A549 (cell line): ENCODE results near the gene DOK5. TPM values are rescaled to one million over a fixed set of nuclear protein-coding genes. Genes with fewer than 3 reads are reported as not detected.

ENCODE experiments used
- ATAC-seq, 2 experiments: fragments of 200-7000 bp in 1 of 2; fragments of >200 bp in 1 of 2; cut with Nextera tagmentation in 1 of 2; cut with Tn5 transposase in 1 of 2; 3 replicates each; pipeline versions ENCODE4 v1.8.0 to v1.9.1; 2018 to 2020; ENCODE audit warnings: mild to moderate bottlenecking in 1 of 2, moderate library complexity in 1 of 2
- CTCF ChIA-PET: fragments of 300-600 bp; sonication (Branson Sonifier 250); formaldehyde crosslinking; extraction: SDS; loops from one replicate; lab custom pipeline; 2021; ENCODE audit warnings: antibody characterized with exemption, inconsistent platforms; lab: Yijun Ruan, JAX
- POLR2A ChIA-PET: fragments of 350-600 bp; formaldehyde crosslinking; extraction: SDS; loops from one replicate; lab custom pipeline; 2021; ENCODE audit warnings: antibody characterized with exemption, inconsistent platforms; lab: Yijun Ruan, JAX
- DNase-seq, 2 experiments: peaks; one replicate each; pipeline versions ENCODE4 v3.0.0 to v3.0.0-alpha.2; 2011 to 2016; ENCODE audit warnings: low read depth in 1 of 2, low spot score in 1 of 2
- FAIRE-seq: peaks from 2 replicates; lab custom pipeline; 2011; peaks lifted over from hg19 to GRCh38; lab: Jason Lieb, UNC
- H3K27ac ChIP-seq, 2 experiments: fragments of >200 bp; sonication (Bioruptor Twin); formaldehyde crosslinking; 3 replicates each; pipeline ENCODE4 v1.5.1; 2016 to 2017
- H3K4me1 ChIP-seq: fragments of >200 bp; sonication (Bioruptor Twin); formaldehyde crosslinking; 3 replicates; pipeline ENCODE4 v1.6.1; 2016
- H3K4me2 ChIP-seq: fragments of >200 bp; sonication (Bioruptor Twin); formaldehyde crosslinking; 3 replicates; pipeline ENCODE4 v1.6.1; 2016
- H3K4me3 ChIP-seq: fragments of >200 bp; sonication (Bioruptor Twin); formaldehyde crosslinking; 3 replicates; pipeline ENCODE4 v1.5.1; 2016
- H3K9me3 ChIP-seq: fragments of >200 bp; sonication (Bioruptor Twin); formaldehyde crosslinking; 3 replicates; pipeline ENCODE4 v1.6.1; 2016
- EHF ChIP-seq: fragments of 250-450 bp; sonication (Bioruptor Pico); IDR thresholded peaks from 2 replicates; pipeline ENCODE4 v1.5.0; 2020; ENCODE audit warnings: mild to moderate bottlenecking
- FOXS1 ChIP-seq: fragments of 250-450 bp; sonication (Bioruptor Pico); IDR thresholded peaks from 2 replicates; pipeline ENCODE4 v1.5.0; 2020; ENCODE audit warnings: mild to moderate bottlenecking, moderate library complexity
- KDM1A ChIP-seq: fragments of 200-600 bp; sonication (generic); IDR thresholded peaks from 2 replicates; pipeline ENCODE4 v1.6.1; 2016; ENCODE audit warnings: low read depth, mild to moderate bottlenecking
- NFE2L2 ChIP-seq: fragments of 150-350 bp; conservative IDR thresholded peaks from 2 replicates; pipeline ENCODE4 v1.6.1; 2014; ENCODE audit warnings: low read length
- PHF8 ChIP-seq: fragments of 200-600 bp; sonication (generic); IDR thresholded peaks from 2 replicates; pipeline ENCODE4 v1.6.1; 2016; ENCODE audit warnings: low read depth, mild to moderate bottlenecking, antibody characterized with exemption, moderate library complexity, borderline replicate concordance
- POLR2A ChIP-seq: IDR thresholded peaks from 2 replicates; pipeline ENCODE4 v1.6.1; 2012; ENCODE audit warnings: mild to moderate bottlenecking, low read length
- RAD21 ChIP-seq, 2 experiments: fragments of >200 bp in 1 of 2; sonication (Bioruptor Twin) in 1 of 2; formaldehyde crosslinking in 1 of 2; IDR thresholded peaks in 1 of 2; conservative IDR thresholded peaks in 1 of 2; 2 replicates in 1 of 2; 3 replicates in 1 of 2; pipeline ENCODE4 v1.6.1; 2012 to 2018; ENCODE audit warnings: inconsistent platforms in 1 of 2
- RFX5 ChIP-seq: fragments of 450-650 bp; IDR thresholded peaks from 2 replicates; pipeline ENCODE4 v1.7.1; 2014; ENCODE audit warnings: antibody characterized with exemption, mild to moderate bottlenecking, moderate library complexity
- SMC3 ChIP-seq: fragments of >200 bp; sonication (Bioruptor Twin); formaldehyde crosslinking; IDR thresholded peaks from 3 replicates; pipeline ENCODE4 v1.6.1; 2018; ENCODE audit warnings: inconsistent platforms
- ZC3H11A ChIP-seq: fragments of 450-650 bp; IDR thresholded peaks from 2 replicates; pipeline ENCODE4 v1.6.1; 2014; ENCODE audit warnings: antibody characterized with exemption, mild to moderate bottlenecking
- ZFP36 ChIP-seq: fragments of 450-650 bp; IDR thresholded peaks from 2 replicates; pipeline ENCODE4 v1.6.1; 2014; ENCODE audit warnings: borderline replicate concordance; ENCODE audit not compliant: partially characterized antibody
- ZSCAN20 ChIP-seq: fragments of 250-450 bp; sonication (Bioruptor Pico); IDR thresholded peaks from 2 replicates; pipeline ENCODE4 v1.8.0; 2022; ENCODE audit warnings: mild to moderate bottlenecking, moderate library complexity
- WGBS: methylation state at CpG from one replicate; pipeline ENCODE4 v1.1.6; 2017; ENCODE audit errors: missing lambda C conversion rate; 5-methylcytosine and 5-hydroxymethylcytosine counted together
- polyA plus RNA-seq, 4 experiments: library from polyadenylated mRNA; depleted of rRNA in 3 of 4; stranded (reverse); fragments of >200 nt; fragmentation: RNase III in 1 of 4; extraction: RNeasy Plus Mini Kit Qiagen cat#74134 plus additional on column Dnase treatment in 1 of 4; gene quantifications; 2 replicates in 3 of 4; 3 replicates in 1 of 4; pipeline ENCODE4 v1.2.3, GENCODE V29; 2011 to 2017
- TF ChIP-seq, protein P1 (sequence below): fragments of >200 bp; sonication (Bioruptor Twin); formaldehyde crosslinking; IDR thresholded peaks from 3 replicates; pipeline ENCODE4 v1.5.1; 2016

The DOK5 gene
- polyA plus RNA-seq, 2 of the 4 experiments (the other 2 are of a cell fraction), result not detected

DNA sequence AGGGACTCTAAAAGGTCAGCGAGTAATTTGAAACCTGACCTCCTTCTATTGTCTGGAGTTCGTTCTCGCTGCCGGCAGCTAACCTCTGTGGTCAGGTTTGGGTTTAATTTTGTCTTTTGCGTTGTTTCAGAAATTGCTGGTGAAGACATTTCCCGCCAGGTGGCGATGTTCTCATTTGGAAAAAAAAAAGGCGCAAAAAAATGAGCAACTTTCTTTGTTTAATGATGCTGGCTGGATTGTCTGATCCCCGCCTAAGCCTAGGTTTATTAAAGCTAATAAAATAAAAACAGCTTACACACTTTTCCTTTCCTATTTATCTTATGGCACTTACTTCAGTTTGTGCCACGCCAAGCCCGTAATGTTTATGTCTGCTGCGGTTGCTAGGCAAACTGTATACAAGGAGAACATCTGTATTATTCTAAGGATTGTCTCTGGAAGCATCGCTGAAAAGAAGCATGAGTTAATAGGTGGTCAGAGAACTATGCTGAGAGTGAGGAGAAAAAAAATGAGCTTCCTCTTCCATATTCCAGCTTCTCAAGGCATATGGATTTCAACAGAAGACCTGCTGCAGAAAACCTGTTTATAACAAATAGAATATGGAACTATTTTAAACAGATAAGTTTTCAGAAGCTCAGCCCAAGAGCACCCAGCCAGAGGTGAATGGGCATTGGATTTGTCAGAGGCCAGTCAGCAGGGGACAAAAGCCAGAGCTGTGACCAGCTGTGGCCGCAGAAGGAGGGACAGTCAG lies 205.7 kb downstream of the DOK5 start:
- Histone ChIP-seq H3K9me3 (no peaks in the 10 kb centered on the region), H3K4me3 (no peak overlapping the region), H3K27ac (no peak overlapping the region), H3K4me2 (no peak overlapping the region), H3K4me1 (no peaks in the 10 kb centered on the region)
- ChIA-PET POLR2A (no interaction called here), CTCF (interaction anchor here (0.6 to 7.4 kb wide), 41 partner anchors 8 to 1757 kb away, joined by 3 to 34 read pairs (median 3); no protein-coding TSS in a partner anchor)
- DNase-seq, result peak in 1 of 2 experiments; percentile 51
- TF ChIP-seq, protein P1, sequence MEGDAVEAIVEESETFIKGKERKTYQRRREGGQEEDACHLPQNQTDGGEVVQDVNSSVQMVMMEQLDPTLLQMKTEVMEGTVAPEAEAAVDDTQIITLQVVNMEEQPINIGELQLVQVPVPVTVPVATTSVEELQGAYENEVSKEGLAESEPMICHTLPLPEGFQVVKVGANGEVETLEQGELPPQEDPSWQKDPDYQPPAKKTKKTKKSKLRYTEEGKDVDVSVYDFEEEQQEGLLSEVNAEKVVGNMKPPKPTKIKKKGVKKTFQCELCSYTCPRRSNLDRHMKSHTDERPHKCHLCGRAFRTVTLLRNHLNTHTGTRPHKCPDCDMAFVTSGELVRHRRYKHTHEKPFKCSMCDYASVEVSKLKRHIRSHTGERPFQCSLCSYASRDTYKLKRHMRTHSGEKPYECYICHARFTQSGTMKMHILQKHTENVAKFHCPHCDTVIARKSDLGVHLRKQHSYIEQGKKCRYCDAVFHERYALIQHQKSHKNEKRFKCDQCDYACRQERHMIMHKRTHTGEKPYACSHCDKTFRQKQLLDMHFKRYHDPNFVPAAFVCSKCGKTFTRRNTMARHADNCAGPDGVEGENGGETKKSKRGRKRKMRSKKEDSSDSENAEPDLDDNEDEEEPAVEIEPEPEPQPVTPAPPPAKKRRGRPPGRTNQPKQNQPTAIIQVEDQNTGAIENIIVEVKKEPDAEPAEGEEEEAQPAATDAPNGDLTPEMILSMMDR, result peak; percentile 51
- peak; percentile 70 for TF ChIP-seq RAD21 (conservative IDR thresholded peaks at IDR 0.05 in 1 of 2, IDR thresholded peaks at IDR 0.05 in 1 of 2)
- TF ChIP-seq SMC3, result peak; percentile 53
- no peak for TF ChIP-seq ZSCAN20
- whole genome bisulfite sequencing, result 19% methylated on average over 14 of the region's 14 CpGs
- peak in 1 of 2 experiments; percentile 69; a peak in 3 of 6 replicates for ATAC-seq
- FAIRE-seq, result no peak

DNA sequence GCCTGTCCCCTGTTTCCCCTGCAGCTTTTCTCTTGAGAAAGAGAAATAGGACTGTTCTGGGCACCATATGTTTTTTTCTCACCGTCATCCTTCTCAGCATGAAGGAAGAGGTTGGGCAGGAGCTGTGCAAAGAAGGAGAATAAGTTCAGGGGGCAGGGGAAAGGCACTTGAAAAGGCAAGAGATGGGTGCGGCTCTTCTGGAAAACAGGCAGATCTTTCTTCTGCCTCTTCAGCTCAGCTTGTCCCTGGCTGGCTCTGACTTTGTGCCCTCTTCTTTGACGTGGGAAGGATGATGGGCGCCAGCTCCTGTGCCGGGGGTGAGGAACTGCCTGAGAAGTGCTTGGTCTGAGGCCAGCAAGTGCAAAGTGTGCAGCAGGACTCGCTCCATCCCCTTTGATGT lies 206.5 kb downstream of the DOK5 start:
- no peak for DNase-seq
- WGBS, result under 1% methylated on average over 6 of the region's 6 CpGs
- no peak for FAIRE-seq
- no peak for ATAC-seq
- H3K9me3 ChIP-seq, result no peaks in the 10 kb centered on the region
- TF ChIP-seq EHF (no peak), RFX5 (no peak), RAD21 (conservative IDR thresholded peaks at IDR 0.05 in 1 of 2, IDR thresholded peaks at IDR 0.05 in 1 of 2) (no peak), FOXS1 (CRISPR knock-in tag) (no peak)
- no peaks in the 10 kb centered on the region for H3K4me1 ChIP-seq
- no peak overlapping the region for H3K4me3 ChIP-seq
- H3K27ac ChIP-seq, result no peak overlapping the region
- POLR2A ChIA-PET, result no interaction called here
- CTCF ChIA-PET, result interaction anchor here (0.7 to 7.4 kb wide), 17 partner anchors 11 to 1662 kb away, joined by 3 to 34 read pairs (median 5); no protein-coding TSS in a partner anchor
- H3K4me2 ChIP-seq, result no peak overlapping the region

DNA sequence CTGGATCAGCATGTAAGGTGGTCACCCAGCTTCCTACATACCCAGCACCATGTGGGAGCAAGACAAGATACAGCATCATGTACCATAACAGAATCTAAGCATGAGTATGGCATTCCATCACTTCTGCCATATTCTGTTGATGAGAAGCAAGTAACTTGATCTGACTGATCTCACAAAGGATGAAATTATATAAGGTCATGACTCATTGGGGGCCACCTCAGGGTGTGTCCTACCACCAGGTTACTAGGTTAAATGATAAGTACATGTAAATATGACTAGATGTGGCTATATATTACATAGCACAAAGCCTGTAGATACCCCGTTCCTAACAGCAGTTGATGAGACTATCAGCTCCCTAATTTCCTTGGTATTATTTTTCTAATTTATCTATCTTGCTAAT lies 213.1 kb downstream of the DOK5 start:
- TF ChIP-seq RAD21 (conservative IDR thresholded peaks at IDR 0.05 in 1 of 2, IDR thresholded peaks at IDR 0.05 in 1 of 2), result no peak
- no peak for TF ChIP-seq ZC3H11A
- TF ChIP-seq PHF8, result no peak
- no peak for TF ChIP-seq ZFP36
- TF ChIP-seq NFE2L2, result no peak
- Histone ChIP-seq H3K4me1 (no peaks in the 10 kb centered on the region), H3K4me2 (no peak overlapping the region), H3K4me3 (no peak overlapping the region), H3K9me3 (no peaks in the 10 kb centered on the region), H3K27ac (no peak overlapping the region)
- POLR2A ChIA-PET, result no interaction called here
- ATAC-seq, result no peak
- CTCF ChIA-PET, result interaction anchor here (0.6 to 2.1 kb wide), 3 partner anchors 7 to 199 kb away, joined by 3 to 6 read pairs (median 3); no protein-coding TSS in a partner anchor
- WGBS, result 0% methylated on average over 1 of the region's 1 CpG
- no peak for FAIRE-seq
- DNase-seq, result no peak

DNA sequence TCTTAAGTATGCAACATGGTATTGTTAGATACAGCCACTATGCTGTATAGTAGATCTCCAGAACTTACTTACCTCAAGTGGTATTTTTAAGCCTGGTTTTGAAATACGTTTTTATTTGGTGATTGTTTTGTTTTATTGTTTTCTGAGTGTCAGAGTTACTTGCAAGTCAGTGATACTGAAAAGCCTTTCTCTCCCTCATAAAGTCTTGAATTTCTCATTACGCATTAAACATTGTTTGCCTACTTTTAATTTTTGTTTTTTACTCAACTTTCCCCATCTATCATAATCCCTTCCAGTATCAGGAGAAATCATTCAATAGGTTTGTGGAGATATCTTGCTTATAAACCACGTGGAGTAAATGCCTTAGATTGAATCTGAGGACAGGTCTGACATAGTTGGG lies 214.9 kb downstream of the DOK5 start:
- ChIA-PET POLR2A (no interaction called here), CTCF (no interaction called here)
- no peak for TF ChIP-seq PHF8
- TF ChIP-seq POLR2A, result no peak
- no peak for ATAC-seq
- DNase-seq, result no peak
- H3K4me3 ChIP-seq, result no peak overlapping the region
- H3K27ac ChIP-seq, result no peak overlapping the region
- H3K4me2 ChIP-seq, result no peak overlapping the region
- 31% methylated on average over 3 of the region's 3 CpGs for WGBS
- FAIRE-seq, result no peak
- no peaks in the 10 kb centered on the region for H3K9me3 ChIP-seq
- no peaks in the 10 kb centered on the region for H3K4me1 ChIP-seq

DNA sequence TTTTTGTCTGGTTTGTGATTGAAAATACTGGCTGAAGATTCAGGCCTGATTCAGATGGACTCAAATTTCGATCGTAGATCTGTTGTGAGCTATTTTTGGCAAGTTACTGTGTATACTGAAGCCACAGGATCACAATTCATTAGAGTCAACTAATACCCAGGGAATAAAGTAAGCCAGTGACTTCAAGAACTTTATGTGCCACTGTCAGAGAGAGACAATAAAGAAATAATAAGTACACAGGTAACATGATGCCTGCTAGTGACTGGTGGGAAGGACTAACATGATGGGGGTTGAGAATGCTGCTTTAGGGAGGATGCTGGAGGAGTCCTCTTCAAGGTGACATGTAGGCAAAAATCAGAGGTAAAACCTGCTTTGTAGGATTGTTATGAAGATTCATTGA lies 215.9 kb downstream of the DOK5 start:
- Histone ChIP-seq H3K4me1 (no peaks in the 10 kb centered on the region), H3K4me2 (no peak overlapping the region), H3K27ac (no peak overlapping the region), H3K4me3 (no peak overlapping the region), H3K9me3 (no peaks in the 10 kb centered on the region)
- 2% methylated on average over 2 of the region's 2 CpGs for WGBS
- TF ChIP-seq KDM1A, result no peak
- TF ChIP-seq NFE2L2, result no peak
- DNase-seq (no peak), FAIRE-seq (no peak), ATAC-seq (no peak)
- ChIA-PET CTCF (no interaction called here), POLR2A (no interaction called here)
